GM19438 (cell line): ENCODE measurements around the gene LY6G5B.
"Not testable (repeated sequence)": the region's sequence is repeated elsewhere in the genome, so short reads cannot be mapped to it uniquely, and the experiment has no call there.

ENCODE experiments used
- ATAC-seq: cut with Tn5 transposase; IDR thresholded peaks from one replicate; pipeline ENCODE4 v1.9.1; 2021; ENCODE audit warnings: low read depth; ENCODE audit not compliant: unreplicated experiment

The LY6G5B gene

GRCh38 chr6:31687860-31688693 lies 18.3 kb downstream of the LY6G5B start:
- ATAC-seq, result no peak

- ATAC-seq, result no peak
These were observed 19.7 kb downstream of the LY6G5B start for GRCh38 chr6:31689249-31690110.

- ATAC-seq, result no peak
These were observed 20.7 kb downstream of the LY6G5B start for GRCh38 chr6:31690231-31691077.

GRCh38 chr6:31691078-31691463 lies 21.3 kb downstream of the LY6G5B start:
- ATAC-seq, result no peak

GRCh38 chr6:31691564-31692108 lies 21.9 kb downstream of the LY6G5B start:
- ATAC-seq, result no peak

- ATAC-seq, result no peak
These were observed 22.6 kb downstream of the LY6G5B start for GRCh38 chr6:31692353-31692752.

GRCh38 chr6:31692886-31693285 lies 23.1 kb downstream of the LY6G5B start:
- no peak for ATAC-seq

GRCh38 chr6:31693535-31693934 lies 23.8 kb downstream of the LY6G5B start:
- no peak for ATAC-seq

- no peak for ATAC-seq
These were observed 27.8 kb downstream of the LY6G5B start for GRCh38 chr6:31697555-31697954.

- ATAC-seq, result no peak
These were observed 31.1 kb downstream of the LY6G5B start for GRCh38 chr6:31700740-31701401.

GRCh38 chr6:31701666-31702404 lies 32.1 kb downstream of the LY6G5B start:
- no peak for ATAC-seq

- no peak for ATAC-seq
These were observed 32.6 kb downstream of the LY6G5B start for GRCh38 chr6:31702405-31702818.

GRCh38 chr6:31702819-31703716 lies 33.3 kb downstream of the LY6G5B start, which contains the start of gene ABHD16A:
TSS of gene ABHD16A (minus strand) at chr6:31703324. CDS start at chr6:31703281, 43 bp downstream.
- peak; percentile 88 for ATAC-seq

GRCh38 chr6:31705931-31706330 lies 36.2 kb downstream of the LY6G5B start:
- ATAC-seq, result no peak

- no peak for ATAC-seq
These were observed 36.8 kb downstream of the LY6G5B start, which contains the start of gene LY6G6F for GRCh38 chr6:31706599-31706998. TSS of gene LY6G6F (plus strand) at chr6:31706866. CDS start at chr6:31706907, 41 bp downstream.

GRCh38 chr6:31707701-31708100 lies 37.9 kb downstream of the LY6G5B start:
- ATAC-seq, result no peak

GRCh38 chr6:31708224-31708623 lies 38.4 kb downstream of the LY6G5B start:
- ATAC-seq, result no peak

- not testable (repeated sequence) for ATAC-seq
These were observed 39.4 kb downstream of the LY6G5B start for GRCh38 chr6:31709157-31709556.
